Muscle of leg (tissue), 11 donors: ENCODE results near the gene CNNM3. TPM values are rescaled to one million over a fixed set of nuclear protein-coding genes. Genes with fewer than 3 reads are reported as not detected.

ENCODE experiments used
- DNase-seq: peaks from one replicate; pipeline ENCODE4 v3.0.0; 2013
- H3K27ac ChIP-seq: one replicate; pipeline ENCODE4 v1.5.1; 2013; ENCODE audit warnings: mild to moderate bottlenecking, low read length, control low read depth
- H3K27me3 ChIP-seq: one replicate; pipeline ENCODE4 v1.6.1; 2013; ENCODE audit warnings: low read length; ENCODE audit not compliant: control insufficient read depth, insufficient read depth
- H3K36me3 ChIP-seq: one replicate; pipeline ENCODE4 v1.6.1; 2013; ENCODE audit warnings: low read length; ENCODE audit not compliant: control insufficient read depth, insufficient read depth
- H3K4me1 ChIP-seq: one replicate; pipeline ENCODE4 v1.6.1; 2013; ENCODE audit warnings: low read length; ENCODE audit not compliant: control insufficient read depth, insufficient read depth
- H3K4me3 ChIP-seq: one replicate; pipeline ENCODE4 v1.5.1; 2013; ENCODE audit warnings: low read length, control low read depth
- H3K9me3 ChIP-seq: replicated peaks from 2 replicates; pipeline ENCODE4 v1.6.1; 2013; ENCODE audit warnings: low read depth, low read length; ENCODE audit not compliant: control insufficient read depth
- WGBS: methylation state at CpG from one replicate; pipeline ENCODE4 v1.1.5; 2013; ENCODE audit warnings: missing lambda C conversion rate; ENCODE audit not compliant: insufficient coverage; 5-methylcytosine and 5-hydroxymethylcytosine counted together
- polyA plus RNA-seq, 8 donors: library from polyadenylated mRNA; unstranded; fragments of 120-200 nt; gene quantifications; one replicate each; pipeline versions ENCODE4 v1.2.1 to v1.2.3, GENCODE V29; 2013; ENCODE audit warnings: inconsistent platforms in 1 of 8, low replicate concordance in 1 of 8; ENCODE audit not compliant: insufficient read length in 8 of 8, insufficient read depth in 1 of 8
- total RNA-seq: library from RNA; stranded (reverse); fragments of 120-200 nt; gene quantifications from one replicate; pipeline ENCODE4 v1.2.4, GENCODE V29; 2013

CNNM3 gene
- total and polyA plus RNA-seq, 9 donors = 4.9 to 22.2 (median 16.6) TPM

- no peak for DNase-seq
- no peaks in the 10 kb centered on the region for H3K27me3 ChIP-seq
- WGBS = 92% methylated on average over 6 of the region's 10 CpGs
- peaks cover 15% of the 10 kb centered on the region for H3K36me3 ChIP-seq
- no peak overlapping the region for H3K4me3 ChIP-seq
- H3K9me3 ChIP-seq = no peaks in the 10 kb centered on the region
- no peak overlapping the region for H3K27ac ChIP-seq
- peaks cover 9% of the 10 kb centered on the region for H3K4me1 ChIP-seq
These were observed 9.0 kb upstream of the CNNM3 start for GRCh38 chr2:96807127-96807471.

- Histone ChIP-seq H3K27me3 (no peaks in the 10 kb centered on the region), H3K36me3 (peaks cover 12% of the 10 kb centered on the region), H3K4me1 (peaks cover 14% of the 10 kb centered on the region), H3K9me3 (no peaks in the 10 kb centered on the region), H3K4me3 (no peak overlapping the region), H3K27ac (no peak overlapping the region)
- DNase-seq = no peak
- 91% methylated on average over 3 of the region's 10 CpGs for WGBS
These were observed 7.8 kb upstream of the CNNM3 start for GRCh38 chr2:96808176-96808837.

GRCh38 chr2:96809216-96809882, 6.7 kb upstream of the CNNM3 start:
- Histone ChIP-seq H3K27me3 (no peaks in the 10 kb centered on the region), H3K9me3 (no peaks in the 10 kb centered on the region), H3K4me3 (no peak overlapping the region), H3K36me3 (peaks cover 12% of the 10 kb centered on the region), H3K4me1 (peaks cover 14% of the 10 kb centered on the region), H3K27ac (no peak overlapping the region)
- 78% methylated on average over 10 of the region's 13 CpGs for WGBS
- DNase-seq = no peak

GRCh38 chr2:96809951-96810782, 5.9 kb upstream of the CNNM3 start:
- Histone ChIP-seq H3K27ac (no peak overlapping the region), H3K4me1 (peaks cover 14% of the 10 kb centered on the region)
- 78% methylated on average over 6 of the region's 12 CpGs for WGBS

GRCh38 chr2:96810783-96811192, 5.3 kb upstream of the CNNM3 start:
- Histone ChIP-seq H3K27ac (peak overlapping the region; percentile 80), H3K36me3 (peaks cover 12% of the 10 kb centered on the region), H3K9me3 (no peaks in the 10 kb centered on the region), H3K4me1 (peaks cover 18% of the 10 kb centered on the region), H3K27me3 (no peaks in the 10 kb centered on the region), H3K4me3 (no peak overlapping the region)
- DNase-seq = no peak
- 100% methylated on average over 3 of the region's 5 CpGs for WGBS

More at GRCh38 chr2:96809951-96810782, 5.9 kb upstream of the CNNM3 start:
- Histone ChIP-seq H3K9me3 (no peaks in the 10 kb centered on the region), H3K36me3 (peaks cover 12% of the 10 kb centered on the region), H3K27me3 (no peaks in the 10 kb centered on the region), H3K4me3 (no peak overlapping the region)
- no peak for DNase-seq

GRCh38 chr2:96811917-96812316, 4.2 kb upstream of the CNNM3 start:
- peaks cover 18% of the 10 kb centered on the region for H3K4me1 ChIP-seq
- no CpG with 5 or more reads among the region's 3 CpGs for WGBS

GRCh38 chr2:96813656-96814055, 2.4 kb upstream of the CNNM3 start:
- 83% methylated on average over 3 of the region's 4 CpGs for WGBS
- no peak for DNase-seq
- Histone ChIP-seq H3K27me3 (no peaks in the 10 kb centered on the region), H3K27ac (no peak overlapping the region), H3K4me1 (peaks cover 33% of the 10 kb centered on the region), H3K9me3 (no peaks in the 10 kb centered on the region), H3K4me3 (no peak overlapping the region), H3K36me3 (peaks cover 16% of the 10 kb centered on the region)

More at GRCh38 chr2:96811917-96812316, 4.2 kb upstream of the CNNM3 start:
- Histone ChIP-seq H3K27ac (peak overlapping the region; percentile 80), H3K4me3 (no peak overlapping the region), H3K9me3 (no peaks in the 10 kb centered on the region), H3K36me3 (peaks cover 12% of the 10 kb centered on the region), H3K27me3 (no peaks in the 10 kb centered on the region)
- peak; percentile 97 for DNase-seq

- Histone ChIP-seq H3K4me1 (peaks cover 44% of the 10 kb centered on the region), H3K9me3 (no peaks in the 10 kb centered on the region), H3K36me3 (peaks cover 21% of the 10 kb centered on the region), H3K27me3 (no peaks in the 10 kb centered on the region), H3K27ac (peak overlapping the region; percentile 88), H3K4me3 (peak overlapping the region; percentile 65)
- WGBS = under 1% methylated on average over 53 of the region's 60 CpGs
- peak; percentile 49 for DNase-seq
These were observed 542 bp upstream of the CNNM3 start for GRCh38 chr2:96815326-96816126.

- WGBS = under 1% methylated on average over 76 of the region's 89 CpGs
- DNase-seq = peak; percentile 38
- H3K4me3 ChIP-seq = peak overlapping the region; percentile 42
- no peaks in the 10 kb centered on the region for H3K9me3 ChIP-seq
- no peak overlapping the region for H3K27ac ChIP-seq
- H3K27me3 ChIP-seq = no peaks in the 10 kb centered on the region
- peaks cover 22% of the 10 kb centered on the region for H3K36me3 ChIP-seq
- H3K4me1 ChIP-seq = peaks cover 38% of the 10 kb centered on the region
These were observed 1.0 kb downstream of the CNNM3 start for GRCh38 chr2:96816836-96817702.
